ES-I3 (cell line): Measurements from ENCODE around the gene TMEM184B.

Experiments used
- H3K36me3 ChIP-seq: 2 replicates; pipeline ENCODE4 v1.6.1; 2013; ENCODE audit warnings: mild to moderate bottlenecking, low read length, control low read depth, moderate library complexity; ENCODE audit not compliant: insufficient read depth
- H3K4me1 ChIP-seq: 2 replicates; pipeline ENCODE4 v1.6.1; 2013; ENCODE audit warnings: mild to moderate bottlenecking, control low read depth, low read length; ENCODE audit not compliant: insufficient read depth
- H3K9ac ChIP-seq: 2 replicates; pipeline ENCODE4 v1.6.1; 2013; ENCODE audit warnings: low read depth, mild to moderate bottlenecking, low read length, moderate library complexity
- H3K9me3 ChIP-seq: 2 replicates; pipeline ENCODE4 v1.6.1; 2013; ENCODE audit warnings: mild to moderate bottlenecking, low read length, moderate library complexity; ENCODE audit not compliant: control insufficient read depth, insufficient read depth

TMEM184B gene

GRCh38 chr22:38312261-38312800 lies 39.5 kb upstream of the TMEM184B start:
- H3K9me3 ChIP-seq, result no peaks in the 10 kb centered on the region
- peaks cover 34% of the 10 kb centered on the region for H3K4me1 ChIP-seq
- H3K36me3 ChIP-seq, result peaks cover 39% of the 10 kb centered on the region
- no peak overlapping the region for H3K9ac ChIP-seq

- peaks cover 38% of the 10 kb centered on the region for H3K4me1 ChIP-seq
- H3K9me3 ChIP-seq, result no peaks in the 10 kb centered on the region
- no peak overlapping the region for H3K9ac ChIP-seq
- peaks cover 39% of the 10 kb centered on the region for H3K36me3 ChIP-seq
Measured at GRCh38 chr22:38311323-38311620, 38.5 kb upstream of the TMEM184B start.

GRCh38 chr22:38310518-38311322 lies 37.9 kb upstream of the TMEM184B start:
- no peaks in the 10 kb centered on the region for H3K9me3 ChIP-seq
- peaks cover 39% of the 10 kb centered on the region for H3K36me3 ChIP-seq
- no peak overlapping the region for H3K9ac ChIP-seq
- H3K4me1 ChIP-seq, result peaks cover 43% of the 10 kb centered on the region

GRCh38 chr22:38309614-38310517 lies 37.1 kb upstream of the TMEM184B start:
- Histone ChIP-seq H3K9ac (no peak overlapping the region), H3K4me1 (peaks cover 41% of the 10 kb centered on the region), H3K36me3 (peaks cover 39% of the 10 kb centered on the region)

GRCh38 chr22:38308791-38309498 lies 36.1 kb upstream of the TMEM184B start:
- H3K36me3 ChIP-seq, result peaks cover 45% of the 10 kb centered on the region
- H3K4me1 ChIP-seq, result peaks cover 34% of the 10 kb centered on the region
- no peak overlapping the region for H3K9ac ChIP-seq
- no peaks in the 10 kb centered on the region for H3K9me3 ChIP-seq

More at GRCh38 chr22:38309614-38310517, 37.1 kb upstream of the TMEM184B start:
- H3K9me3 ChIP-seq, result no peaks in the 10 kb centered on the region

GRCh38 chr22:38305471-38306448 lies 33.0 kb upstream of the TMEM184B start:
- H3K4me1 ChIP-seq, result peaks cover 20% of the 10 kb centered on the region
- no peaks in the 10 kb centered on the region for H3K9me3 ChIP-seq
- H3K36me3 ChIP-seq, result peaks cover 36% of the 10 kb centered on the region
- H3K9ac ChIP-seq, result peak overlapping the region; percentile 22; the same call in 1 of the 2 replicates

- H3K36me3 ChIP-seq, result peaks cover 40% of the 10 kb centered on the region
- peaks cover 13% of the 10 kb centered on the region for H3K4me1 ChIP-seq
- H3K9ac ChIP-seq, result no peak overlapping the region
- no peaks in the 10 kb centered on the region for H3K9me3 ChIP-seq
Measured at GRCh38 chr22:38304526-38304925, 31.7 kb upstream of the TMEM184B start.

- Histone ChIP-seq H3K9me3 (no peaks in the 10 kb centered on the region), H3K36me3 (peaks cover 43% of the 10 kb centered on the region), H3K4me1 (peaks cover 13% of the 10 kb centered on the region), H3K9ac (no peak overlapping the region)
Measured at GRCh38 chr22:38303974-38304373, 31.2 kb upstream of the TMEM184B start.

- Histone ChIP-seq H3K9me3 (no peaks in the 10 kb centered on the region), H3K4me1 (peaks cover 13% of the 10 kb centered on the region), H3K36me3 (peaks cover 44% of the 10 kb centered on the region), H3K9ac (no peak overlapping the region)
Measured at GRCh38 chr22:38302906-38303305, 30.1 kb upstream of the TMEM184B start.

- peaks cover 64% of the 10 kb centered on the region for H3K36me3 ChIP-seq
- no peak overlapping the region for H3K9ac ChIP-seq
- peaks cover 7% of the 10 kb centered on the region for H3K4me1 ChIP-seq
- H3K9me3 ChIP-seq, result no peaks in the 10 kb centered on the region
Measured at GRCh38 chr22:38300946-38301345, 28.1 kb upstream of the TMEM184B start.

- Histone ChIP-seq H3K9me3 (no peaks in the 10 kb centered on the region), H3K36me3 (peaks cover 70% of the 10 kb centered on the region), H3K4me1 (peaks cover under 1% of the 10 kb centered on the region; the same call in 1 of the 2 replicates), H3K9ac (no peak overlapping the region)
Measured at GRCh38 chr22:38300197-38300945, 27.6 kb upstream of the TMEM184B start.

GRCh38 chr22:38299770-38300102 lies 26.9 kb upstream of the TMEM184B start:
- no peaks in the 10 kb centered on the region for H3K9me3 ChIP-seq
- H3K4me1 ChIP-seq, result no peaks in the 10 kb centered on the region
- H3K36me3 ChIP-seq, result peaks cover 76% of the 10 kb centered on the region
- no peak overlapping the region for H3K9ac ChIP-seq
